Activated CD4-positive, alpha-beta T cell treated with anti-CD3 and anti-CD28 coated beads, Interleukin-2, Interleukin-6, amounts not matched to agents 100 ng/mL and 50 ng/mL, durations not matched to agents 16 hours and 8 hours (primary cell): Measurements from ENCODE around the gene PDZD7.
A peak's percentile ranks its signal among the peaks of the same experiment; 100 is the strongest.

Experiments
- DNase-seq: peaks from one replicate; pipeline ENCODE4 v3.0.0-alpha.2; 2020

The PDZD7 gene

DNA sequence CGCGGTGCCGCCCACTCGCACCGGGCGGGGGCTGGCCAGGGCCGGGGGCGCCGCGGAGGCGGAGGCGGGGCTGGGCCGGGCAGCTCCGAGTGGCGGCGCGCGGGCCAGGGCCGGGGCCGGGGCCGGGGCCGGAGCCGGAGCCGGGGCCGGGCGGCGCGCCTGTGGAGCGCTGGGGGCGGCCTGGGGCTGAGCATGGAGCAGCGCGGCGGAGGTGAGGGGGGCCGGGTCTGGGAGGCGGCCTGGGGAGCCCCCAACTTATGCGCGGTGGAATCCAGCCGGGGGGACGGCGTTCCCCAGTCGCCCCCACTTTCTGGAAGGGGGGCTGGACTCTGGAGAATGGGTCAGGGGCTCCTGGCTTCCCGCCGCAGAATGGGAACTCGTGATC lies 31.2 kb downstream of the PDZD7 start, which contains the start of gene LZTS2:
Gene LZTS2, plus strand, starts transcription at position 67 of the 385 bp plus-strand sequence. CDS start 2,731 bp downstream, outside the sequence.
- no peak for DNase-seq

DNA sequence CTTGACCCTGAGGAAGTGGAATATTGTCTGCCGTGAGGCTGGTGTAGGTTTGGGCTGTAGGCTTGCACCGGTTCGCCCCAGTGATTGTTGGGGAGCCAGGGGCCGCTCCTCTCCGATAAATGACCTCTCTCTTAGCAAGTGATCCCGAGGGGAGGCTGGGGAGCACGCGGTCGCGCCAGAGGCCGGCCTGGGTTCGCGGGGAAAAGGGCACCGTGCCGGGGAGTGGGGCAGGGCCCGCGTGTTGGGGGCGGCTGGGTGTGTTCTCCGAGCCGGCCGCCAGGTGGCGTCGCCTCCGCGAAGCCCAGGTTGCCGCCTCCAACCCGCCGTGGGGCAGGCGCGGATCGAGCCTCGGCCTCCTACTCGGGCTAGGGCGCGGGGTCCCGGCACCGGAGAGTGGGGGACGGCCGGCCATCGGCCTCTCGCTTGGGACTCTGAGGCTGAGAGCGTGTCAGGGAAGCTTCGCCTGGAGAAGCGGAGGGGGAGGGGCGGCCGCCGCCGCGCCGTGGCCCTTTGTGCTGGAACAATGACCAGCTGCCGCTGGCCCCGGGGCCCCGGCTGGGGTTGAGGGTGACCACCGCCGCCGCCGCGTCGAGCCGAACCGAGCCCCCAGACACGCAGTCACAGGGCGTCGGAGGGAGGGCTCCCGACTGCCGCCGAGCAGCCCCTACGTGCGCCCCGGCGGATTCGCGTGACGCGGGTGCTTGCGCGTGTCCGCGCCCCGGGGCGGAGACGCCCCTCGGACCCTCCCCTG lies 31.8 kb downstream of the PDZD7 start:
- DNase-seq: peak; percentile 85

DNA sequence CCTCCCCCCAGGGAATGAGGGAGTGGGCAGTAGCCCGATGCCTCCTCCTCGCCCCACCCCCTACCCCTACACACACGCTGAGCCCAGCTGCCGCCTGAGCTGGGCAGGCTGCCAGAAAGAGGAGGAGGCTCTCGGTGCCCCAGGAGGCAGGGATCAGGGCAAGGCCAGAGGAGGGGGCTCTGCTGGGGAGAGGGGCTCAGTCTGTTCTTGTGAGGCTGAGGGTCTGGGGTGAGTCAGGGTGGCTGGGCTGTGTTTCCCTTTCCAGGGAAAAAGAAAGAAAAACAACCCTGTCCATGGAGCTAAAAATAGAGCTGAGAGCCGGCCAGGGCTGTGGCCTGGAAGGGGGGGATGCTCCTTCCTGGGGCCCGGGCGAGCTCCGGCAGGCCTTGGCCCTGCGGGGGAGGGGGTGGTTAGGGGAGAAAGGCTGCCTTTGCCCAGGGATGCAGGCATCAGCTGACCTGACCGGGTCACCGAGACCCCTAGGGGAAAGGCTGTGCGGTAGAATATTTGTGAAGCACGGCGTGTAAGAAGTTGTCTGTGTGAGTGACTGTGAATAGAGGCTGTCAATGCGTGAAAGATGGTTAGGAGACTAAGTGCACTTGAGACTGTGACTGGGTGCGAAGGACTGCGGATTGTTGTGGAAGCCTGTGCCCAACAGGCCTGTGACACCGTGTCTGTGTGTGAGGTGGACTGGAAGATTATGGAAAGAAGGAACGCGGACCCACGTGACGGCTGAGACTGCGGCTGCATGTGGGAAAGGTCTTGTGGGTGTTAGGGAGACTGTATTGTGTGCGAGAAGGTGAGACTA lies 32.5 kb downstream of the PDZD7 start:
- DNase-seq: peak; percentile 68

DNA sequence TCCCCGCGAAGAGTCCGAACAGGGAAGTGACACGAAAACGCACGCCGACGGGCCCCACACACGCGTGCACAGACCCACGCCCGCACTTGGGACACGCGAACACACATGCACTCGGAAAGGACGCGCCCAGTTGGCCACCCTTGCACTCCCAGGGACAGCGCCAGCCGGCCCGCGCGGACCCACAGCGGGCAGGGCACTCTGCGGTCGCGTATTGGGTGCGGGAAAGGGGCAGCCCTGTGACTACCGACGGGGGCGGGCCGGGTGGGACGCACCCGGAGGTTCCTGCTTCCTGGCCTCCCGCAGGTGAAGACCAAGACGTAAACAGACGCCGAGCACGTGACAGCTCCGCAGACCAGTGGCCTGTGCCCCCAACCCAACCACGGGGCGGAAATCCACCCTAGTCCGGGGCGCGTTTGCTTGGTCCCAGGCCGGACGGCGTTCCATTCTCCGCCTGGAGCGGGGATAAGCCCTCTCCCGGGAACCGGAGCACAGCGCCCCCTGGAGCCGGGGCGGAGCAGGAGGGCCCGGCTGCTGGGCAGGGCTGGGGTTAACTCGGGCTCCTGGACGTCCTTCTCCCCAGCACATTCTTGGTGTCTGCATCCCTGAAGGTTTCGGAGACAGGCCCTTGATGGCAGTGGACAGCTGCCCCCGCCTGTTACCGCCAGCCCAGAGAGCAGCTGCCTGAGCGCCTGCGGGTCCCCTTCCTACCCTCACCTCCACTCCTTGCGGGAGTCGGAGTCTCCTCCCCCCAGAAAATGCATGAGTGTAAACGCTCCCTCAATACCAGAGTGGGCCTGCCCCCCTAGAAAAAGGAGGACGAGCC lies 33.4 kb downstream of the PDZD7 start:
- DNase-seq: peak; percentile 81

DNA sequence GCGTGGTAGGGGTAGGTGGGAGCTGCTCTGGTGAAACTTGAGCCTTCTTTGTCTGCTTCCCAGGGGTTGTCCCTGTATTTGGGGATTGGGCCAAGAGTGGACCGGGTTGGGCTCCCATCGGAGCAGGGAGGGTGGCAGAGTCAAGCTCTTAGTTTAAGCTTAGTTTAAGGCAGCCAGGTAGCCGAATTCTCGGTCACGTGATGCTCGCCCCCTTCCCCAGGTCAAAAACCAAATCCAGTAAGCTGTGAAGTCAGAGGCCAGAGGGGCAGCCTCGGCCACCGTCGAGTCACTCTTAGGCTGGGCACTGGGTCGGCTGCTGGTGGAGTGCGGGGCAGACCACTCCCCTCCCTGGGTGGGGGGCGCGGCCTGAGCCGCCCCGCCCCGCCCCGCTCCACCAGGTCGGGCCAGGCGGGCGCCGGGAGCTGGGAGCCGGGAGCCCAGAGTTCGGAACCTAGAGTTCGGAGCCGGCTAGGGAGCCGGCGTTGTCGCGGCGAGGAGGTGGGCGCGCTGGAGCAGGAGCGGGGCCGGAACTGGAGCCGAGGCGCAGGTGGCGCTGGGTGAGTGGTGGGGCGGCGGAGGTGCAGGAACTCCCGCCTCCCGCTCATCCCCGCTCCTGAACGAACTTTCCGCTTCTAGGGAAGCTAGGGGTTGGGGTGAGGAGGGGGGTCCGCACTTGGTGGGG lies 34.1 kb downstream of the PDZD7 start:
- DNase-seq: peak; percentile 44

DNA sequence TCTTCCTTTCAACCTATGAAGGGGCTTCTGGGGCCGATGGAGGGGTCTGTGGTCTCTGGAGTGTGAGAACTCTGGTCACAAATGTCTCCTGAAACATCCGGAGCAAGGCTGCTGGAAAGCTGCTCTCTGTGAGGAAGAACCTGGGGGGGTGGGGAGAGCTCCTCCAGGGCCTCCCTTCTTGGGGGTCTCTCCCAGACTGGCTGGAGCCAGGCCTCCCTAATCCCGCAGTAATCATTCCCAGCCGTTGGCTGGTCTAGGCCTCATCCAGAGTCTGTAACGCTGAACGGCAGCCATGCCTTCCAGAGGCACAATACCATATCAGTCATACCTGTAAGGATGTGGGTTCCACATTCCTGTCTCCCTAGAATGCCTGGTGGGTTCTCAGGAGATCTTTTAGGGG lies 35.7 kb downstream of the PDZD7 start:
- DNase-seq: no peak

DNA sequence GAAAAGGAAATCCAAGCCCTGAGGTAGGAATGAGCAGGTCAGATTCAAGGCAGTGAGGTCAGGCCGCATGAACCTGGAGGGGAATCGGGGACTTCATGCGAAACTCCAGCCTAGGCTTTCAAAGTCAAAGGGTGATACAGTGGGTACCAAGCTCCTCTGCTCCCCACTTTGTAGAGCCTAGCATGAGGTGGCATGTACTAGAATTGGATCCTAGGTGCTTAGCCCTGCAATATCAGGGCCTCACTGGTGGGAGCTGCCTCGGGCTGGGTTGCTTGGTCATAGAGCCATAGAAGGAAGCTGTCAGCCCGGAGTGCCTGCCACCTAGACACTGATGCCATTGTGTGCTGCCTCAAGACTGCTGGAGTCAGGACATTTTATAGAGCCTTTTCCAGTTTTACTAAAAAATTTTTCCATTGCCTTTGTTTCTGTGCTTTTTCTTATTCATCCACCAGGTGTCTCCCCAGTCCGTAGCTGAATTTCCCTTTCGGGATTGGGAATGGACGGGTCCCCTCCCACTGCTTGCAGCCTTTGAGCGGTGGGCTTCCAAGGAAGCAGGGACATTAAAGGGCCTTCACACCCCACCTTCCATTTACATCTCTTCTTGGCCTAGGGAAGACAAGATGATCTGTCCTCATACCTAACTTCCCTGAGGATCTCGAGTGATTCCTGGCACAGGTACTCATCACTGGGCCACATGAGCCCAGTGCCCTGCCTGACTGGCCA lies 36.8 kb downstream of the PDZD7 start:
- no peak for DNase-seq

DNA sequence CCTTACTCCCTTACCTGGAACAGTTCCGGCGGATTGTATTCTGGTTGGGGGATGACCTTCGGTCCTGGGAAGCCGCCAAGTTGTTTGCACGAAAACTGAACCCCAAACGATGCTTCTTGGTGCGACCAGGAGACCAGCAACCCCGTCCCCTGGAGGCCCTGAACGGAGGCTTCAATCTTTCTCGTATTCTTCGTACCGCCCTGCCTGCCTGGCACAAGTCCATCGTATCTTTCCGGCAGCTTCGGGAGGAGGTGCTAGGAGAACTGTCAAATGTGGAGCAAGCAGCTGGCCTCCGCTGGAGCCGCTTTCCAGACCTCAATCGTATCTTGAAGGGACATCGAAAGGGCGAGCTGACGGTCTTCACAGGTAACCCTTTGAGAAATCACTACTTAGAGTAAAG lies 41.8 kb downstream of the PDZD7 start:
- DNase-seq: no peak

DNA sequence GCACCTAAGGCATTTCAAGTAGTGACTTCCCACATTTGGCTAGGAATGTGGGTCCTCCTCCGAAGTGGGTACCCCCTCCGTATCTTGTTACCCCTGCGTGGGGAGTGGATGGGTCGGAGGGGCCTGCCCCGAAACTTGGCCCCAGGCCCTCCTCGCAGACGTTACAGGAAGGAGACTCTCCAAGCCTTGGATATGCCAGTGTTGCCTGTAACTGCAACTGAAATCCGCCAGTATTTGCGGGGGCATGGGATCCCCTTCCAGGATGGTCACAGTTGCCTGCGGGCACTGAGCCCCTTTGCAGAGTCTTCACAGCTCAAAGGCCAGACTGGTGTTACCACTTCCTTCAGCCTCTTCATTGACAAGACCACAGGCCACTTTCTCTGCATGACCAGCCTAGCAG lies 42.8 kb downstream of the PDZD7 start:
- no peak for DNase-seq

DNA sequence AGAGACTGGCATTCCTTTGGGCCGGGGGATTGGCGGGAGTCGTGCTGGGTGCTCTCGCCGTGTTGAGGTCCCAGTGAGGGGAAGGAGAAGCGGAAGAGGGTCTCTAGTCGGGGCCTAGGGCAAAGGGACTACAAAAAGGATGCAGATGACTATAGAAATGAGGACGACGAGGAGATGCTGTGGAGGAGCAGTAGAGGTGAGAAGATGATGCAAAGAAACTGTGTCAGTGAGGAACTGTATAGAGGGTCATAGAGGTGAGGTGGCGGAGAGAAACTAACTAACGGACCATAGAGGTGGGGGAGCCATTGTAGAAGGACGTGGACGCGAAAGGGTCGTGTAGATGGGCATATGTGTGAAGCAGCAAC lies 43.3 kb downstream of the PDZD7 start:
- DNase-seq: no peak

DNA sequence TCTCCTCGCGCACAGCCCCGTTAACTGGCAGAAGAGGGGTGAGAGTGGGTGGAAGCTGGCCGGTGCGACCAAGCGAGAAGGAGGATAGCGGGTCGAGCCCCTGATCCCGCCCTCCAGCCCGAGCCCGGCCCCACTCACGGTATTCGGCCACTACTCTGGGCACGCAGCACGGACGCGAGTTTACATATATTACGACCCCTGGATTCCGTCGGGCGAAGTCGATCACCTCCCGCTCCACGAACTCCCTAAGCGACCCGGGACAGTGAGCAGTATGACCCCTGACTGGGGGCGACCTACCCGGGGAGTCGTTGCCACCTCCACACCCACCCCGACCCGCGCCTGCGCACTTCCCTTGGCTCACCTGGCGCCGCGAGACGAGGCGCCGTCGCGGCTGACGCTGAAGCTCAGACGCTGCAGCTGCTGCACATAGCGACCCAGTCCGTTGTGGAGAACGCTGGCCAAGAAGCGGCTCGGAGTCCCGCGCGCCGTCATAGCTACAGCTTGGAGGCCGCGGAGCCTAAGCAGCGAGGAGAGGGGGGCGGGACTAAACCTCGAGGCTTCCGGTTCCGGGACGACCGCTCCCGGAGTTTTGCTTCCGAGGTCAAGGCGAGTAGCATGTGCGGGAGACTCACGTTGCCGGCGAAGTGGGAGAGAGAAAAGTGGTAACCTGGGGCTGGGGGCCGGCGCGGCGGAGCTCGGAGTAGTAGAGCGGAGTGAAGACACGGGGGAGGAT lies 43.8 kb downstream of the PDZD7 start, which contains the start of the genes MRPL43 and TWNK:
Gene MRPL43, minus strand, starts transcription at position 546 of the 733 bp plus-strand sequence. Its CDS starts 54 bp downstream, at position 492.
Gene TWNK, plus strand, starts transcription at position 592 of the 733 bp plus-strand sequence. CDS start 668 bp downstream, outside the sequence.
- DNase-seq: peak; percentile 89

DNA sequence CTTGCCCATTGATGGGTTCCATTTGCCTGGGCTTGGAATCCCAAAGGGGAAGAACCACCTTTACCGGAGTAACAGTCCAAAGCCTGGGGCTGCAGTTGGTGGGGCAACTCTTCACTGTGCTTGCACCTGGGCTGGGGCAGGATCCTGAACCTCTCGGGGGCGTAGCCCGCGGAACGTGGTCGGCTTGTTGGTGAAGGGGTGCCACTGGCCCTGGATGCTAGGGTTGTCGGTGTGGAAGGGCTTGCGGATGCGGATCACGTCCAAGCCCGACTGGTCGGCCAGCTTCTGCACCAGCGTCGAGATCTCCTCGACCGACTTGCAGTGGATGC lies 44.3 kb downstream of the PDZD7 start:
- DNase-seq: no peak

DNA sequence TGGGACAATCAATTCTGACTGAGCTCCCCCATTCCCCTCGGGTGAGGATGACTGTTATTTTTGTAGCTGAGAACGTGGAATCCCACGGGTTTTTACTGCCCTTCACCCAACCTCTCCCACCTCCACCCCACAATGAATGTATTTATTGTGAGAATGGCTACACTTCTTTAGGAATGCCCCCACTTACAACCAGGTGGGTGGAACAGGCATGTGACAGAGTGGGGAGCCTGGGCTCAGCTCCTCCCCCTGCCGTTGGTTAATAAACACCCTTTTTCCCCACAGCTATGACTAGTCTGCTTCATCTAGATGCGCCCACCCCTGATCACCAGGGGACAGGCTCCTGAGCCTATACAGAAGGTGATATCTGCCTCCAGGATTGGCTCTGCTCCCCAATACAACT lies 45.6 kb downstream of the PDZD7 start:
- DNase-seq: no peak

DNA sequence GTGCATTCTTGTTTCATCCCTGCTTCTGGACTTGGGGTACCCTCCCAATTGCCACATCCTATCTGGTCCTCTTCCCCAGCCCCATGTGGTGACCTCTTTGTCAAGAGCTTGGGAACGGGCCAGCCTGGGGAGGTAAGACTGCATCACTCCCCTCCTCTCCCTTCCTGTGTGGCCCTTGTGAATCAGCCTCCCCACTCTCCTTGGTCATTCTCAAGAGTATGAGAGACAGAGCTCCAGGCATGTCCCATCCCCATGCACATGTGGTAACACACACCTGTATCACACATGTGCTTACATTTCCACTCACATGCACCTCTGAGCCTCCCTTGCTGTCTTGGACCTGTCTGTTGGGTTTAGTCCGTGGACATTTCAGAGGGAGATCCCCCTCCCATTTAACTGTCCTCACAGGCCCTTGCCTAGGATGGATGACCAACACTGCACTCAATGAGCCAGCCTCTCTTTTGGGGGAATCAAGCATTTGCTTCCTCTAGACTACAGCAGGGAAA lies 46.2 kb downstream of the PDZD7 start:
- DNase-seq: no peak

DNA sequence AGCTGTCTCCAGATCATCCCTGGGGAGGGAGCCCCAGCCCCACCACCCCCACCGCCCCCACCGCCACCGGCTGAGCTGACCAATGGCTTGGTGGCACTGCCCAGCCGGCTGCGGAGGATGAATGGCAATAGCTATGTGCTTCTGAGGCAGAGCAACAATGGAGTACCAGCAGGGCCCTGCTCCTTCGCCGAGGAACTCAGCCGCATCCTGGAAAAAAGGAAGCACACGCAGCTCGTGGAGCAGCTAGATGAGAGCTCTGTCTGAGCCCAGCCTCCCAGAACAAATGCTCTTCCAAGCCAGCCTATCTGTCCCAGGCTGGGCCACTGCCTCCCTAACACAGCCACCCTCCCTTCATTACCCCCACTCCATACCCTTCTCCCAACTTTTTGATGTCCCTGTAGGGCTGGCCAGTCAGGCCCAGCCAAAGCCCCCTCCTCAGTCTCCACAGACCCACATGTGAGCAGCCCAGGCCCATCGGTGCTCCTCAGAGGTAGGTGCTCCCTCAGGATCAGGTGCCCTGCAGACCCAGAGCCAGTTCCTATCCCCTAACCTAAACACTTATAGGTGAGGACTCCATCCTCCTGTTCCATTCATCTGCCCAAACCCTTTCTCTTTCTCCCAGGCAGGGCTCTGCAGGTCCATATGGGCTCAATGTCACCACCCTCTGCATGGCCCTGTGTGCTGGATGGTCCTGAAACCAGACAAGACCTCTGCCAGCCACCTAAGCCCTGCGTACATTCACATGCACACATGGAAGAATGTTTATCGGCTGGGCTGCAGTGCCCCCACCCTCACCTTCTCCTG lies 46.9 kb downstream of the PDZD7 start:
- DNase-seq: no peak

DNA sequence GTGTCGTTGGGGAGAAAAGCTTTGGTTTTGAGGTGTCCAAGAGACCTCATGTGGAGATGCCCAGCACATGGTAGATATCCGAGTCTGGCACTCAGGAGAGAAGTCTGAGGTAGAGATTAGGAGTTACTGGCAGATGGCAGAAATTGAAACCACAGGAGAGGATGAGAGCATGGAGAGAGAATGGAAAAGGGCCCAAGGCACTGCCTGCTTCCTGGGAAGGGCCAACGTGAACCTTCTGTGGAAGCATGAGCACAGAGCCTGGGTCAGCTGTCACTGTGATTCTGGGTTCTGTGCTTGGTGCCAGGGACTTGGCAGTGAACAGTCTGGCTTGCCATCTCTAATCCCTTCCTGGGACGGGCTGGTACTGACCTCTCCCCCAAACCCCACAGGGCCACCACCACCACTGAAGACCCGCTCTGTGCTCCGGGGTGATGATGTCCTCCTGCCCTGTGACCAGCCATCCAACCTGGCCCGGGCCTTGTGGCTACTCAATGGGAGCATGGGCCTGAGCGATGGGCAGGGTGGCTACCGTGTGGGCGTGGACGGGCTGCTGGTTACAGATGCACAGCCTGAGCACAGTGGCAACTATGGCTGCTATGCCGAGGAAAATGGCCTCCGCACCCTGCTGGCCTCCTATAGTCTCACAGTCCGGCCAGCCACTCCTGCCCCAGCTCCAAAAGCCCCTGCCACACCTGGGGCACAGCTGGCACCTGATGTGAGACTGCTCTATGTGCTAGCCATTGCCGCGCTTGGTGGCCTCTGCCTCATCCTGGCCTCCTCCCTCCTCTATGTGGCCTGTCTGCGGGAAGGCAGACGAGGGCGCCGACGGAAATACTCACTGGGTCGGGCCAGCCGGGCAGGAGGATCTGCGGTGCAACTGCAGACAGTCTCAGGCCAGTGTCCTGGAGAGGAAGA lies 47.8 kb downstream of the PDZD7 start:
- DNase-seq: no peak

DNA sequence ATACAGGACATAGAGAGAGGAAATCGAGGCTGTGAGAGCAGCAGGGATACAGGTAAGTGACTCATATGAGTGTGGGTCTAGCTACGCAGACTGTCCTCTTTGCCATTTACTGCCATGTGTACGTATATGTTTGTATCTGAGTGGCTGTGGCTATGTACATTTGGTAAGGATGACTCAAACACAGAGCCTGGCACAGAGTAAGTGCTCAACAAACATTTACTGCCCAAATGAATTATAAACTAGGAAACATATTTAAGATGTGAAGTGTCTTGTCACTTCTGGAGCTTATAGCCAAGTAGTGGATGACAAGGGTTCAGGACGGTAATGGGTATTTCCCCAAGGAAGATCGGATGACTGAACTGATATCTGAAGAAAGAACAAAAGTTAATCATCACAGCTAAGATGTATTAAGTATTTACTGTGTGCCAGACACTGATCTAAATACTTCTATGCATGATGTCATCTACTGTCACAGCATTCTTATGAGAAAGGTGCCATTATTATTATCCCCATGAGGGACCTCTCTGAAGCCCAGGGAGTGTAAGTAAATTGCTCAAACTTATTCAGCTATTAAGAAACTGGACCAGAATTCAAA lies 49.7 kb downstream of the PDZD7 start:
- DNase-seq: no peak

DNA sequence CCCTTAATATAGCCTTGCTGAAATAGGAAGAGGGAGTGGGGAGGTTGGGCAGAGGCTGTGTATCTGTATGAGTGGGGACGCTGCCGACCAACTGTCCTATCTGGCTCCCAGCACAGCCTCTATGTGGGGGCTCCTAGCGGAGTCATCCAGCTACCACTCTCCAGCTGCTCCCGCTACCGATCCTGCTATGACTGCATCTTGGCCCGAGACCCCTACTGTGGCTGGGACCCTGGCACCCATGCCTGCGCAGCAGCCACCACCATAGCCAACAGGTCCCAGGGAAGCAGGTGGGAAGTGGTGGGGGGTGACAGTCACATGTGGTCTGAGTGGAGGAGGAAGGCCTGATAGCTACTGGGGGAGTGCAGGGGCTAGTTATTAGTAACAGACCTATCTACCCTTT lies 50.2 kb downstream of the PDZD7 start:
- DNase-seq: no peak

DNA sequence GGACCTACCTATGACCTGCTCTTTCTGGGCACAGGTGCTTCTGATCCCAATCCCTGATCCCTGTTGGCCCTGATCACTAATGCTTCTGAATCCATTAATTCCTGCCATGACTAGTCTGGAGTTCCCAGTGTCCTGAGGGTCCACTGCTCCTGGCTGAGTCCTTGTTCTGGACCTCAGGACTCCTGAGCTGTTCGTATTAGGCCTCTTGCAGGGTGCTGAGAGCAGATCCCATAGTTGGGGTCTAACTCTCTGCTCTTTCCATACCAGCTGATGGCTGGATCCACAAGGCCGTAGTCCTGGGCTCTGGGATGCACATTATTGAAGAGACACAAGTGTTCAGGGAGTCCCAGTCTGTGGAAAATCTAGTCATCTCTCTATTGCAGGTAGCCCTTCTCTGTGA lies 50.6 kb downstream of the PDZD7 start:
- DNase-seq: no peak
